Activated naive CD8-positive, alpha-beta T cell treated with anti-CD3 and anti-CD28 coated beads, Interleukin-2, amount 10 ng/mL, durations not matched to agents 7 days and 5 days (primary cell): ENCODE data around the gene FHIT. TPM values are rescaled to one million over a fixed set of nuclear protein-coding genes. Genes with fewer than 3 reads are reported as not detected.

Experiments
- ATAC-seq: fragments of 150-1000 bp; cut with Tn5 transposase; one replicate; pipeline ENCODE4 v1.10.0; 2021; ENCODE audit warnings: low read depth, moderate library complexity
- POLR2A ChIA-PET: fragments of 350-600 bp; sonication (Branson Sonifier 250); formaldehyde crosslinking; loops from one replicate; lab custom pipeline; 2021; ENCODE audit warnings: antibody characterized with exemption; lab: Charles Lee
- DNase-seq: peaks from one replicate; pipeline ENCODE4 v3.0.0; 2021
- H3K27ac Mint-ChIP-seq: one replicate; pipeline ENCODE4 v1.8.0; 2022; ENCODE audit warnings: mild to moderate bottlenecking, mixed read lengths
- H3K27me3 Mint-ChIP-seq: one replicate; pipeline ENCODE4 v1.8.0; 2022; ENCODE audit warnings: mild to moderate bottlenecking, moderate library complexity, mixed read lengths
- H3K36me3 Mint-ChIP-seq: one replicate; pipeline ENCODE4 v1.8.0; 2021; ENCODE audit warnings: mild to moderate bottlenecking, mixed read lengths
- H3K4me1 Mint-ChIP-seq: one replicate; pipeline ENCODE4 v1.8.0; 2021; ENCODE audit warnings: mixed read lengths
- H3K4me3 Mint-ChIP-seq: one replicate; pipeline ENCODE4 v1.8.0; 2022; ENCODE audit warnings: mild to moderate bottlenecking, moderate library complexity, mixed read lengths
- H3K9me3 Mint-ChIP-seq: one replicate; pipeline ENCODE4 v1.8.0; 2021; ENCODE audit warnings: mixed read lengths
- total RNA-seq, 2 experiments: library from RNA; stranded (reverse); gene quantifications; one replicate each; pipeline ENCODE4 v1.2.3, GENCODE V29; 2021

The FHIT gene
- total RNA-seq, 2 experiments from 2014 or later, result 3.7 to 5.8 TPM

DNA sequence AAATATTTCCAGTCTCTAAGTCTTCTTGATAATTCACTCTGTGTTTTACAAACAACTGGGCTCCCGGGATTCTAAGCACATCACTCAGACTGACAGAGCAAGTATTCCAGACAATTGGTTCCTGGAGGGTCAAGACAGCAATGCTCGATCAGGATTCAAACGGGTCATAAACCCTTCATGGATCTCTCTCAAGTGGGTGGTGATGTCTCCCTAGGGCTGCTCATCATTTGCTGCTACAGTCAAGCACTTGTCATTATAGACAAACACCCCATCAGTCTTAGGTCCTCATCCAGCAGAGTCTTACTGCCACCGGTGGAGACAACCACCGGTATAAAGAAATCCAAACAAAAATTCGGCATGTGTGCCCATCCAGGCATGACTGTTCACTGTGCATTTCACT, 921.1 kb downstream of the FHIT start:
- H3K27ac Mint-ChIP-seq, result no peak overlapping the region
- POLR2A ChIA-PET, result no interaction called here
- no peak overlapping the region for H3K4me3 Mint-ChIP-seq
- H3K9me3 Mint-ChIP-seq, result peaks cover 4% of the 10 kb centered on the region
- H3K27me3 Mint-ChIP-seq, result peaks cover 2% of the 10 kb centered on the region
- no peaks in the 10 kb centered on the region for H3K36me3 Mint-ChIP-seq
- peaks cover 2% of the 10 kb centered on the region for H3K4me1 Mint-ChIP-seq
- no peak for DNase-seq
- ATAC-seq, result no peak

DNA sequence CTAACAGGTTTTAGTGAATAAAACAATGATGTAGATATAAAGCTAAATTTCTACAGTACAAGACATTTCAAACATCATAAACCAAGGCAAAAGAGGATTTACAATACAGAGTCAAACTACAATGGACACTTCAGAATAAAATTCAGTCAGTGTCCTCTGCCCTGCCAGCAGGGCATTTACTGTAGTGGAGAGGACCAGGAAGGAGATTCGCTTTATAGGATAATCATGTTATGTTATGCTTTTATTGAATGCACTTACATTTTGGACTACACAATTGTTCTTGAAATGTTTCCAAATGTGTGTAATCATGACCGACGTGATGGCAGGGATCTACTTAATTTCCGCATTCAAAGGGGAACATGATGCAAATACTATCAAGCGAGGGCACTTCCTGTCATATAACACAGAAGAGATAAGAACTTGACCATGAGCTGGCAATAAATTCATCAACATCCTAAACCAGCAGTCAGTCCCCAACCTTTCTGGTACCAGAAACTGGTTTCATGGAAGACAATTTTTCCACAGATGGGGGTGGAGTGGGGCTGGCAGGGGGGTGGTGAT, 925.6 kb downstream of the FHIT start:
- no peak overlapping the region for H3K4me3 Mint-ChIP-seq
- no peaks in the 10 kb centered on the region for H3K4me1 Mint-ChIP-seq
- H3K27ac Mint-ChIP-seq, result no peak overlapping the region
- H3K9me3 Mint-ChIP-seq, result peaks cover 2% of the 10 kb centered on the region
- POLR2A ChIA-PET, result no interaction called here
- DNase-seq (no peak), ATAC-seq (no peak)
- H3K27me3 Mint-ChIP-seq, result peaks cover 2% of the 10 kb centered on the region
- no peaks in the 10 kb centered on the region for H3K36me3 Mint-ChIP-seq

DNA sequence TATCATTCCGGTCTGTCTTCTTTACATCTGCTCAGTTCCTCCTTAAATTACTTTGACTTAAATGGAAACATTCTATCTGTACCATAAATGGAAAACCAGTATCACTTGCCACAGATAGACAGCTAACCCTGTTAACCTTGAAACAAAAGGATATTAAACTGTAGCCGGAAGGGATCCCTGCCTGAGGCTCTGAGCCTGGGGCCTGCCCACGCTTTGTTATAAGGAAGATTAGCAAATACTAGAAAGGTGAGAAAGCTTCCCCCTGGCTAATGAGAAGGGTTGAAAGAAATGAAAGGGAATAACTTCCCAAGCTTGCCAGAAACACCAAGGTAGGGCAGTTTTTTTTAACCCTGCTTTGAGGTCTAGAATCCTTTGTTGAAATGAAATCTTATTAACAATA, 927.6 kb downstream of the FHIT start:
- Mint-ChIP-seq H3K27me3 (peaks cover 2% of the 10 kb centered on the region), H3K36me3 (no peaks in the 10 kb centered on the region), H3K4me3 (no peak overlapping the region), H3K4me1 (no peaks in the 10 kb centered on the region), H3K9me3 (peaks cover 2% of the 10 kb centered on the region), H3K27ac (no peak overlapping the region)
- no peak for DNase-seq
- POLR2A ChIA-PET, result no interaction called here
- no peak for ATAC-seq

DNA sequence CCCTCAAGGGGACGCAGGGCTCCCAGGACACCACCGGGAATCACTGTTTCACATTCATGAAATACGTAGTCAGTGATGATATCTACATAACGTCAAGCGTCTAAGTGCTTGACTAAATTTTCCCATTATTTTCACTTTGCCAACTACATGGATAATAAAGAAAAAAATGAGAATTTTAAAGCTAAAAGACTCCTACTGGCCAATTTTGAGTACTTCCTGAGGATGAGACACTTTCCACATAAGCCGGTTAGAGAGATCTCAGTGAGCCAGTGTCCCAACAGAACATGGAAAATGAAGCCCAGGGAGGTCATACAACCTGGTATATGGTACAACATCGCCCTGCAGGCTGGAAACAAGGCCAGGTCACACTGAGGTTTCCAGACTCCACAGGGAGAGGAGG, 928.1 kb downstream of the FHIT start:
- POLR2A ChIA-PET, result no interaction called here
- Mint-ChIP-seq H3K4me3 (no peak overlapping the region), H3K4me1 (no peaks in the 10 kb centered on the region), H3K27me3 (peaks cover 2% of the 10 kb centered on the region), H3K9me3 (peaks cover 2% of the 10 kb centered on the region), H3K27ac (no peak overlapping the region), H3K36me3 (no peaks in the 10 kb centered on the region)
- ATAC-seq, result no peak
- no peak for DNase-seq

DNA sequence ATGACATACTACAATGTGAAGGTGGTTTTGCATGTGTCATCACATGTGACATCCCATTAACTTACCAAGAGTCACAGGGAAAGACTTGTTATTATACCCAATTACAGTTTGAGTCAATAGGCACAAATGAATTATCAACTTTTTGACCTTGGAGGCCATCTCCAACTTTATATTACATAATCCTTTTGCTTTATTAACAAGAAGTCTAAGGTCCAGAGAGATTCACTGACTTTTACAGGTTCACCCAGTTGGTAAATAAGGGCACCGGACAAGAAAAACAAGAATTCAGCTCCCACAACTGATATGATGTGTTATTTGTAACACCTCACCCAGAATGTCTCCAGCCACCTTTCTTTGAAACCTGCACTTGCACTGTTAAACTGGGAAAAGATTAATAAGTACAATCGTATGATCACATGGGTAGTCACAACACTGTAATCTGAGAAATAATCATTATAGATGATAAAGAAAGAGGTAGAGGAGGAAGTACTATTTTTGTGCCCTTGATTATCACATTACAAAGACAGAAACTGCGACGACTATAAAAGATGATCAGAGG, 928.9 kb downstream of the FHIT start:
- DNase-seq, result no peak
- POLR2A ChIA-PET, result no interaction called here
- no peaks in the 10 kb centered on the region for H3K36me3 Mint-ChIP-seq
- no peak overlapping the region for H3K4me3 Mint-ChIP-seq
- H3K27me3 Mint-ChIP-seq, result no peaks in the 10 kb centered on the region
- H3K4me1 Mint-ChIP-seq, result no peaks in the 10 kb centered on the region
- peaks cover 2% of the 10 kb centered on the region for H3K9me3 Mint-ChIP-seq
- H3K27ac Mint-ChIP-seq, result no peak overlapping the region
- no peak for ATAC-seq

DNA sequence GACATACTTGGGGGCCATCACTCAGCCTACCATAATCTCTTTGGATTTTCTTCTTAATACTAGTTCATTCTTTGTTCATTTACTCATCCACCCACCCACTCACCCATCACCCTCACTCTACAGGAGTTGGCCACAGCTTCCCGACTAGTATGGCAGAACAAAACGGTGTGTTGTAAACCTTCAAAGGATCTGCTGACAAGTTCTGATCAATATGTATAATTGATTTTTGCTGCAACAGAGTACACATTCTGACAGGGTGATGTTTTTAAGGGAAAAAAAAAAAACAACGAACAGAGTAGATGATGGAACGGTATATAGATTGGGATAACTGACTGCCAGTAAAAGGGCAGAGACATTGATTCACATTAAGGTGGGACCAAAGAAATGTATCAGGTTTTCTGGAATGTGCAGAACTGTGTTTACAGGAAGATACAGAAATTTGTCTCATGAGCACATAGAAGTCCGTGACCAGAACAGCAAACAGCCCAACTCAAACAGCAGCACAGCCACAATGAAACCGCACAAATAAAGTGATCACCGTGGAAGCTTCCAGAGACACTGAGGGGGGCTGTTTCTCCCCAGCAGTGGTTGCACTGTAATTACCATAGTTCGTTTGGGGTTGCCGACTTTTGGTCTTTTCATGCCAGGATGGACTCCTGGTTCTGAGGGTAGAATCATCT, 931.9 kb downstream of the FHIT start:
- H3K9me3 Mint-ChIP-seq, result no peaks in the 10 kb centered on the region
- no peak overlapping the region for H3K27ac Mint-ChIP-seq
- POLR2A ChIA-PET, result no interaction called here
- ATAC-seq (no peak), DNase-seq (no peak)
- H3K36me3 Mint-ChIP-seq, result no peaks in the 10 kb centered on the region
- no peaks in the 10 kb centered on the region for H3K4me1 Mint-ChIP-seq
- no peak overlapping the region for H3K4me3 Mint-ChIP-seq
- no peaks in the 10 kb centered on the region for H3K27me3 Mint-ChIP-seq

DNA sequence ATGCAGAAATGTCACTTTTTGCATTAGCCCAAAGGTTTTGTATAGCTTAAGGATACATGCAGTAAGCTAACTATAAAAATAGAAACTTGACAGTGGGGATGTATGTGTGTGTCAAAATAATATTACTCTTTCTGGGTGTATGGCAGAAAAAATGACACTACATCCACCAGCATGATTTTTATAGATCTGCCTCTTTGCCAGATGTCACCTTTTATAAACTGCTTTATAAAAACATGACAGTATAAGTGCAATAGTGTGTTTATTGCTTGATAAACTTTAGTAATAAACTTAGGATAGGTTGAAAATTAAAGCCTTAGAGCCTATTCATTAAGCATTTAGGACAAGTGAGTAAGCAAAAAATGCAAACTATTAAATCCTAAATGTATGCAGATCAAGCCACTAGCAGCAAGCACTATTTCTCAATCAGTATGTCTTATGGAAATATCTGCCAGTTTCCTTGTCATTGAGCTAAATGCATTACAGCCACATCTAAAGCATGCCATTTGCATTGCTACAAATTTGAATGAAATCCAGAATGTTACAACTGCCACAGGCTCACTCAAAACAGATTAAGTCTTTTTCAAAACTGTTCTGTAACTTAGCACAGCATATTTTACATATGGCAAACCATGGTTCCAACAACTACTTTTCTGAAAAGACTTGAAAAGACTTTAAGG, 935.0 kb downstream of the FHIT start:
- POLR2A ChIA-PET, result no interaction called here
- no peak overlapping the region for H3K27ac Mint-ChIP-seq
- H3K4me1 Mint-ChIP-seq, result no peaks in the 10 kb centered on the region
- no peaks in the 10 kb centered on the region for H3K27me3 Mint-ChIP-seq
- ATAC-seq (no peak), DNase-seq (no peak)
- H3K9me3 Mint-ChIP-seq, result no peaks in the 10 kb centered on the region
- no peak overlapping the region for H3K4me3 Mint-ChIP-seq
- no peaks in the 10 kb centered on the region for H3K36me3 Mint-ChIP-seq

DNA sequence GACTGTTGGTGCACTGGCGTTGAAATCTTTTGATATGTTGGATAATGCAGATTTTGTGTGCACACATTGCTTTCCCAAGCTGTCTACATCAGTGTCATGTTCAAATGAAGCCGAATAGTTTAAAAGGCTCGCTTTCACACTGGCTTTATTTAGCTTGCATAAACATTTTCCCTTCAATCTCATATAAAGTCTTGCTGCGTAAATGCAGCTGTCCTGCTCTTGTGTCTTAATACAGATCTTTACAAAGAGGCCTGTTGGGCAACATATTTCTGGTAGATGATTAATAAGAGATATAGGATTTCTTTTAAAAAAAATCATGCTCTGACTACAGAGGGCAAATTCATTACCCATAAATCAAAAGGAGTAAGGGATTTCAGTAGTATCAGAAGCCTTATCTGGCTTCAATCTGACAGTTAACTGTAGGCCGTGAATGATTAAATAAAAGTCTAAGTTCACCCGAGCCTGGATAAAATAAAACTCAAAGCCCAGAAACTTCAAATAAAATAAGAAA, 937.2 kb downstream of the FHIT start:
- POLR2A ChIA-PET, result no interaction called here
- Mint-ChIP-seq H3K4me3 (no peak overlapping the region), H3K4me1 (no peaks in the 10 kb centered on the region), H3K27ac (no peak overlapping the region), H3K9me3 (no peaks in the 10 kb centered on the region), H3K27me3 (no peaks in the 10 kb centered on the region), H3K36me3 (no peaks in the 10 kb centered on the region)
- ATAC-seq (no peak), DNase-seq (no peak)

DNA sequence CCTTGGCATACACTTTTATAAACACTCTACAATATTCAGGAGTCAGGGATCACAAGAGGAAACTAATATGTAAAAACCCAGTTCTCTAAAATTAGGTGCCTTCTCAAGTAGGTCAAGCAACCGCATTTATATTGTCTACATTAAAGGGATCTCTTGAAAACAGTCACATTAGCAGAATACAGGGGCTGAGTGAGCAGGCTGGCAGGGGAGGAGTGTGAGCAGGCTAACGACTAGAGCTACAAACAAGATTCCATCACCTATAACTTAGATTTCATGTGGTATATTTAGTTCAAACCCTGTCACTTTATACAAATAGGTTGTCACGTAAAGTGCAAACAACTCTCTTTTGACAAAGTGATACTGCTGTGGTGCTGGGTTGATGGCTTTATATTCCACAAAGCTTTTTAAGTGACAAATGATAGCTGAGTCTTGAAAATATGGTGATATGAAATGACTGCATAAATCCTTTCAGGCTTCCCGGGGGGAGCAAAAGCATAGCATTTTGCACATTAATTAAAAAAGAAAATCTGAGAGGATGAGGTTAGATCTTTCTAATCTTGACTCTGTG, 937.9 kb downstream of the FHIT start:
- POLR2A ChIA-PET, result no interaction called here

DNA sequence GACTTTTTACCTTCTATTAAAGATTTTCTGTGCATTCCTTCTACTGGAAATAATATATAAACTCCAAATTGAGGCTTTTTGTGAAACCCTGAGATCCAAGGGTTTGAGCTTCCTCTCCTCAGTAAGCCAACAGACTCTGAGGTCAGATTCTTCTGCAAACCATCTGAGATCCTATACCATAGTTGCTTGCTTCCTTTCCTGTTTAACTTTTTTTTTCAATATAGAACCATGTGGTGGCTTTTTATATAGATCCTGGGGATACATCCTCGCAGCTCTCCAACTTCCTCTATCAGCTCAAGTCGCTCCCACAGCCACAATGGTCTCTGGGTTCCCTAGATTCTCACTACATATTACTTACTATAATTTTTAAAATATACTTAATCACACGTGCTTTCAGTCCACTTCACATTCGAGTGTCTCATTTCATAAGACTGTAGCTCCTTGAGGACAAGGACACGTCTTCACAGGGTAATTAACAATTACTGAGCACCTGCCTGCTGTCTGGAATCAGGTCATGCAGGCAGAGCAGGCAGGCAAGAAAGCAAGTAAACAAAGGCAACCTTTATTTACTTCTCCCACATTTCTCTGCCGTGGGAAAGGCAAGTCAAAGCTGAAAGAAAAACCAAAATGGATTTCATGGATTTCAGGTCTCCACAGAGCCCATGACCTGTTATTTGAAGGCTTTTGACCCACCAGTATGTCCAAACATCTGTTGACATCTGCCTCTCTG, 941.5 kb downstream of the FHIT start:
- no peaks in the 10 kb centered on the region for H3K27me3 Mint-ChIP-seq
- no peaks in the 10 kb centered on the region for H3K4me1 Mint-ChIP-seq
- no peak overlapping the region for H3K27ac Mint-ChIP-seq
- no peak overlapping the region for H3K4me3 Mint-ChIP-seq
- no peaks in the 10 kb centered on the region for H3K9me3 Mint-ChIP-seq
- POLR2A ChIA-PET, result no interaction called here
- ATAC-seq, result no peak
- no peak for DNase-seq
- H3K36me3 Mint-ChIP-seq, result peaks cover 1% of the 10 kb centered on the region

More for the DNA sequence above, 937.9 kb downstream of the FHIT start:
- no peaks in the 10 kb centered on the region for H3K27me3 Mint-ChIP-seq
- no peak overlapping the region for H3K27ac Mint-ChIP-seq
- H3K9me3 Mint-ChIP-seq, result no peaks in the 10 kb centered on the region
- no peaks in the 10 kb centered on the region for H3K4me1 Mint-ChIP-seq
- H3K36me3 Mint-ChIP-seq, result no peaks in the 10 kb centered on the region
- DNase-seq, result no peak
- ATAC-seq, result no peak
- no peak overlapping the region for H3K4me3 Mint-ChIP-seq

DNA sequence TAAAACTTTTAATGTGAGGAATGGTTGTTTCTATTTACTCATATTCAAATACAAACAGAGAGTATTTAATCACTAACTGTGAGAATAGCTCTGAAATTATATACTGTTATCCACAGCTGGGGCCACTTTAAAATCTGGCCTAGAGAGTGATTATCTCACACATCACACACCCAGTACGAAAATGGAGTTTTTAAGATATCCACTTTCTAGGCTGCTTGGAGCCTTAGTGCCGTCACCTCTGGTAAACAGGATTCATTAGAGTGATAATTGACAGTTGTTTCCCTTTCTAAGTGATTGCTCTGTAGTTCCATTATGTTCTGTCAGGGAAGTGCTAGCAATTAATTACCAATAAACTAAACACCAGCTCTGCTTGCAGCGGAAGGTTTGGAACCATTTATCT, 942.4 kb downstream of the FHIT start:
- Mint-ChIP-seq H3K27me3 (no peaks in the 10 kb centered on the region), H3K4me1 (peaks cover 3% of the 10 kb centered on the region), H3K4me3 (no peak overlapping the region), H3K27ac (no peak overlapping the region), H3K36me3 (peaks cover 1% of the 10 kb centered on the region), H3K9me3 (no peaks in the 10 kb centered on the region)
- DNase-seq, result no peak
- POLR2A ChIA-PET, result no interaction called here
- no peak for ATAC-seq

DNA sequence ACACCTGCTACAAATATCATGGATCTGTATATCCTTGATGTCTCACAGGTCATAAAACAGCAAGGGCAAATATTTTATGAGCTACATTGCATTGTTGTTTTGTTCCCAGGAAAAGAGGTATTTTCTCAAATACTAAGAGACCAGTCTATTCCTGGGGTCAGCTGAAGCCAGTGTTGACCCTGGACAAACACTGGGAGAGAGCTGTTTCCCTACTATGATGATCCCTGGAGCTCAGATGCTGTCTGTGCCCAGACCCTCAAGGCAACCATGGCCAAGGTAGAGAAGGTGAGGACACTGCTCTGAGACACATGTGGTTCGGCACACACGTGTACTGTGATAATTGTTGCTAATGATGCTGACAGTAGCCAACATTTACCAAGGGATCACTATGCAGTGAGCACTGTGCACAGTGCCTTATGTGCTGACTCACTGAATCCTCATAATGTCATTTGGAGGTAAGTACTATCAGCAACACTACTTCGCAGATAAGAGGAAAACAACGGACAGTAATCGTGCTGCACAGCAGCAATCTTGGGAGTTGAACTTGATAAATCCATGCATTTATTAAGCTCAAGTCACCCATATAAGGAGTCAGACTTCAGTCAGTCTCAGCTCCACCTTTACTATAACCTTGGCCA, 943.6 kb downstream of the FHIT start:
- DNase-seq (no peak), ATAC-seq (no peak)
- H3K27ac Mint-ChIP-seq, result no peak overlapping the region
- H3K4me1 Mint-ChIP-seq, result peaks cover 8% of the 10 kb centered on the region
- POLR2A ChIA-PET, result no interaction called here
- H3K27me3 Mint-ChIP-seq, result no peaks in the 10 kb centered on the region
- H3K36me3 Mint-ChIP-seq, result peaks cover 1% of the 10 kb centered on the region
- H3K4me3 Mint-ChIP-seq, result no peak overlapping the region
- H3K9me3 Mint-ChIP-seq, result no peaks in the 10 kb centered on the region

DNA sequence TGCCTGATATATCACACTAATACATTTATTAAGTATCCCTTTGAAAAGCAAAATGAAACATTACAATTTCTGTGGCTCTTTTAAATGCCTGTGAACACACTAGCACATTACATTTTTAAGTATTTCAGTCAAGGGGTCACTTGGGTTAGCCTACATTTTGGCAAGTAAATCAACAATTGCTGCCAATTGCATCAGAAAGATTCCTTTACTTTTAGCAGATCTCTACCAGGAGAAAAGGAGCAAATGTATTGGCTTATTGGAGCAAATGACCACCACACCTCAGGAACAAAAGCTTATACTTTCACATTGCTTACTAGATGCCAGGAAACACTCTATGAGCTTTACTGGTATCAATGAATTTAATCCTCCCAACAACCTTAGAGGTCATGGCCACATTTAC, 947.1 kb downstream of the FHIT start:
- Mint-ChIP-seq H3K27ac (no peak overlapping the region), H3K36me3 (peaks cover 2% of the 10 kb centered on the region), H3K27me3 (peaks cover 2% of the 10 kb centered on the region), H3K9me3 (peaks cover 1% of the 10 kb centered on the region), H3K4me3 (no peak overlapping the region), H3K4me1 (peaks cover 8% of the 10 kb centered on the region)
- no peak for DNase-seq
- POLR2A ChIA-PET, result no interaction called here
- no peak for ATAC-seq
